Mesothelial cell of epicardium (in vitro differentiated cells): ENCODE data around the gene IL17RC. TPM values are rescaled to one million over a fixed set of nuclear protein-coding genes. Genes with fewer than 3 reads are reported as not detected.
A peak's percentile ranks its signal among the peaks of the same experiment; 100 is the strongest.
"Not testable (repeated sequence)": the region's sequence is repeated elsewhere in the genome, so short reads cannot be mapped to it uniquely, and the experiment has no call there.

Source experiments
- DNase-seq, 2 experiments: peaks; one replicate each; pipeline ENCODE4 v3.0.0; 2021; ENCODE audit warnings: low spot score in 2 of 2; ENCODE audit not compliant: unreplicated experiment in 2 of 2
- H3K27ac Mint-ChIP-seq: 2 replicates; pipeline ENCODE4 v1.8.0; 2021; ENCODE audit warnings: mixed read lengths
- H3K27me3 Mint-ChIP-seq: 2 replicates; pipeline ENCODE4 v1.8.0; 2021; ENCODE audit warnings: low read depth, mixed read lengths
- H3K36me3 Mint-ChIP-seq: 2 replicates; pipeline ENCODE4 v1.8.0; 2021; ENCODE audit warnings: mixed read lengths
- H3K4me1 Mint-ChIP-seq: 2 replicates; pipeline ENCODE4 v1.8.0; 2021; ENCODE audit warnings: mixed read lengths
- H3K4me3 Mint-ChIP-seq: 2 replicates; pipeline ENCODE4 v1.8.0; 2021; ENCODE audit warnings: mild to moderate bottlenecking, moderate library complexity, mixed read lengths
- H3K9me3 Mint-ChIP-seq: 2 replicates; pipeline ENCODE4 v1.8.0; 2021; ENCODE audit warnings: mixed read lengths
- CTCF ChIP-seq: fragments of 200-600 bp; sonication (generic); IDR thresholded peaks from one replicate; pipeline ENCODE4 v1.5.0; 2021; ENCODE audit warnings: antibody characterized with exemption; ENCODE audit not compliant: unreplicated experiment
- total RNA-seq: library from RNA; stranded (reverse); gene quantifications from 3 replicates; pipeline ENCODE4 v1.2.1, GENCODE V29; 2021

The IL17RC gene
- total RNA-seq, 1 donor from 2014 or later = 30.2 TPM

- Mint-ChIP-seq H3K4me1 (peaks cover 14% of the 10 kb centered on the region), H3K36me3 (peaks cover 11% of the 10 kb centered on the region), H3K4me3 (peak overlapping the region; percentile 97), H3K27me3 (no peaks in the 10 kb centered on the region), H3K9me3 (no peaks in the 10 kb centered on the region), H3K27ac (no peak overlapping the region)
- DNase-seq = no peak
- no peak for TF ChIP-seq CTCF
These were observed 27.5 kb upstream of the IL17RC start for GRCh38 chr3:9889405-9889804.

GRCh38 chr3:9890249-9891071 is 26.4 kb upstream of the IL17RC start, which contains the start of gene JAGN1:
TSS of gene JAGN1 (plus strand) at chr3:9890610. CDS start at chr3:9890723, 113 bp downstream.
- peaks cover 14% of the 10 kb centered on the region for H3K36me3 Mint-ChIP-seq
- H3K4me1 Mint-ChIP-seq = peaks cover 12% of the 10 kb centered on the region
- no peaks in the 10 kb centered on the region for H3K27me3 Mint-ChIP-seq
- DNase-seq = peak; percentile 77 to 93
- H3K4me3 Mint-ChIP-seq = peak within 1 kb of the TSS; percentile 97
- TF ChIP-seq CTCF = no peak
- peak within 1 kb of the TSS; percentile 97 for H3K27ac Mint-ChIP-seq
- H3K9me3 Mint-ChIP-seq = no peaks in the 10 kb centered on the region

GRCh38 chr3:9891072-9891622 is 25.8 kb upstream of the IL17RC start:
- H3K27ac Mint-ChIP-seq = peak overlapping the region; percentile 97
- peaks cover 14% of the 10 kb centered on the region for H3K36me3 Mint-ChIP-seq
- TF ChIP-seq CTCF = no peak

GRCh38 chr3:9893739-9894138 is 23.2 kb upstream of the IL17RC start:
- Mint-ChIP-seq H3K4me3 (no peak overlapping the region), H3K36me3 (peaks cover 14% of the 10 kb centered on the region), H3K9me3 (no peaks in the 10 kb centered on the region), H3K4me1 (peaks cover 30% of the 10 kb centered on the region), H3K27ac (no peak overlapping the region), H3K27me3 (no peaks in the 10 kb centered on the region)
- no peak for DNase-seq
- no peak for TF ChIP-seq CTCF

More at GRCh38 chr3:9891072-9891622, 25.8 kb upstream of the IL17RC start:
- peak overlapping the region; percentile 97 for H3K4me3 Mint-ChIP-seq
- no peak for DNase-seq
- H3K27me3 Mint-ChIP-seq = no peaks in the 10 kb centered on the region
- H3K4me1 Mint-ChIP-seq = peaks cover 12% of the 10 kb centered on the region
- no peaks in the 10 kb centered on the region for H3K9me3 Mint-ChIP-seq

- peaks cover 39% of the 10 kb centered on the region for H3K4me1 Mint-ChIP-seq
- H3K36me3 Mint-ChIP-seq = peaks cover 14% of the 10 kb centered on the region
- not testable (repeated sequence) for H3K4me3 Mint-ChIP-seq, H3K27me3 Mint-ChIP-seq, DNase-seq, H3K27ac Mint-ChIP-seq, H3K9me3 Mint-ChIP-seq
These were observed 21.2 kb upstream of the IL17RC start for GRCh38 chr3:9895715-9896114.

GRCh38 chr3:9896755-9897407 is 20.0 kb upstream of the IL17RC start:
- Mint-ChIP-seq H3K36me3 (peaks cover 13% of the 10 kb centered on the region), H3K4me1 (peaks cover 35% of the 10 kb centered on the region)
- not testable (repeated sequence) for DNase-seq, H3K4me3 Mint-ChIP-seq, H3K9me3 Mint-ChIP-seq, H3K27me3 Mint-ChIP-seq, H3K27ac Mint-ChIP-seq
